ENCODE data around the gene HSCB.
"Not testable (repeated sequence)": the region's sequence is repeated elsewhere in the genome, so short reads cannot be mapped to it uniquely, and the experiment has no call there.

The HSCB gene

GRCh38 chr22:28741785-28742561 lies at the start of gene HSCB, which contains the start of gene CHEK2:
HSCB (plus strand) TSS chr22:28742039; CDS start chr22:28742096, 57 bp downstream.
CHEK2 (minus strand) TSS chr22:28741820; CDS start chr22:28734721, 7,099 bp downstream.
- peak; percentile 96 to 97 for DNase-seq

GRCh38 chr22:28693041-28693760 lies 48.6 kb upstream of the HSCB start:
- DNase-seq, result not testable (repeated sequence)

- DNase-seq, result no peak
Measured at GRCh38 chr22:28702891-28703290, 38.9 kb upstream of the HSCB start.

- no peak for DNase-seq
Measured at GRCh38 chr22:28703436-28703835, 38.4 kb upstream of the HSCB start.

GRCh38 chr22:28706845-28707244 lies 35.0 kb upstream of the HSCB start:
- DNase-seq, result no peak

- no peak for DNase-seq
Measured at GRCh38 chr22:28710107-28710506, 31.7 kb upstream of the HSCB start.

GRCh38 chr22:28710576-28711191 lies 31.2 kb upstream of the HSCB start:
- DNase-seq, result no peak

GRCh38 chr22:28711341-28711740 lies 30.5 kb upstream of the HSCB start:
- DNase-seq, result no peak

GRCh38 chr22:28711820-28712777 lies 29.7 kb upstream of the HSCB start:
- DNase-seq, result no peak

- DNase-seq, result no peak
Measured at GRCh38 chr22:28714043-28714628, 27.7 kb upstream of the HSCB start.

GRCh38 chr22:28715611-28716010 lies 26.2 kb upstream of the HSCB start:
- DNase-seq, result no peak

- no peak for DNase-seq
Measured at GRCh38 chr22:28716686-28717085, 25.2 kb upstream of the HSCB start.

- no peak for DNase-seq
Measured at GRCh38 chr22:28718044-28718443, 23.8 kb upstream of the HSCB start.

- no peak for DNase-seq
Measured at GRCh38 chr22:28728002-28728401, 13.8 kb upstream of the HSCB start.

GRCh38 chr22:28728621-28729313 lies 13.1 kb upstream of the HSCB start:
- no peak for DNase-seq

GRCh38 chr22:28730179-28730578 lies 11.7 kb upstream of the HSCB start:
- no peak for DNase-seq

GRCh38 chr22:28734393-28734792 lies 7.4 kb upstream of the HSCB start:
- no peak for DNase-seq

- no peak for DNase-seq
Measured at GRCh38 chr22:28736301-28737155, 5.3 kb upstream of the HSCB start.

- no peak for DNase-seq
Measured at GRCh38 chr22:28737701-28738100, 4.1 kb upstream of the HSCB start.

GRCh38 chr22:28738876-28739275 lies 3.0 kb upstream of the HSCB start:
- DNase-seq, result not testable (repeated sequence)
